ENCODE data around the gene IFT88. TPM values are rescaled to one million over a fixed set of nuclear protein-coding genes. Genes with fewer than 3 reads are reported as not detected.

IFT88 gene
- total RNA-seq, 2 donors from 2014 or later, result 10.8 to 22.0 TPM

- intact Hi-C loops (cut with DNase I), result no loop called here
- no peaks in the 10 kb centered on the region for H3K9me3 ChIP-seq
Measured at GRCh38 chr13:20550799-20551198, 16.2 kb upstream of the IFT88 start.

GRCh38 chr13:20553311-20553710 is 13.6 kb upstream of the IFT88 start:
- no peak for DNase-seq (ENCODE audit: low spot score)
- no peaks in the 10 kb centered on the region for H3K9me3 ChIP-seq
- H3K36me3 ChIP-seq, result no peaks in the 10 kb centered on the region
- WGBS, result 31% methylated on average over 3 of the region's 3 CpGs
- H3K27ac ChIP-seq, result no peak overlapping the region
- H3K4me3 ChIP-seq, result no peak overlapping the region
- TF ChIP-seq POLR2A (IDR thresholded peaks at IDR 0.05) (no peak), CTCF (IDR thresholded peaks at IDR 0.05) (no peak)
- intact Hi-C loops (cut with DNase I), result no loop called here
- H3K4me1 ChIP-seq (replicated peaks), result no peaks in the 10 kb centered on the region
- H3K27me3 ChIP-seq (replicated peaks; ENCODE audit: insufficient read depth), result no peaks in the 10 kb centered on the region

More at GRCh38 chr13:20550799-20551198, 16.2 kb upstream of the IFT88 start:
- no peak overlapping the region for H3K27ac ChIP-seq
- no peaks in the 10 kb centered on the region for H3K36me3 ChIP-seq
- no peaks in the 10 kb centered on the region for H3K4me1 ChIP-seq (replicated peaks)
- no peak for TF ChIP-seq POLR2AphosphoS5 (IDR thresholded peaks at IDR 0.05)
- no peak for TF ChIP-seq CTCF (IDR thresholded peaks at IDR 0.05)
- TF ChIP-seq POLR2A (IDR thresholded peaks at IDR 0.05), result no peak
- WGBS, result 54% methylated on average over 5 of the region's 5 CpGs
- DNase-seq (ENCODE audit: low spot score), result no peak
- H3K4me3 ChIP-seq, result no peak overlapping the region
- no peaks in the 10 kb centered on the region for H3K27me3 ChIP-seq (replicated peaks; ENCODE audit: insufficient read depth)

- Histone ChIP-seq H3K27ac (no peak overlapping the region), H3K9me3 (no peaks in the 10 kb centered on the region), H3K36me3 (no peaks in the 10 kb centered on the region), H3K4me3 (no peak overlapping the region), H3K27me3 (replicated peaks; ENCODE audit: insufficient read depth) (no peaks in the 10 kb centered on the region), H3K4me1 (replicated peaks) (no peaks in the 10 kb centered on the region)
- TF ChIP-seq POLR2AphosphoS5 (IDR thresholded peaks at IDR 0.05), result no peak
- TF ChIP-seq POLR2A (IDR thresholded peaks at IDR 0.05), result no peak
- TF ChIP-seq CTCF (IDR thresholded peaks at IDR 0.05), result no peak
- 87% methylated on average over 3 of the region's 3 CpGs for WGBS
- intact Hi-C loops (cut with DNase I), result no loop called here
- no peak for DNase-seq (ENCODE audit: low spot score)
Measured at GRCh38 chr13:20558982-20559381, 8.0 kb upstream of the IFT88 start.

DNA sequence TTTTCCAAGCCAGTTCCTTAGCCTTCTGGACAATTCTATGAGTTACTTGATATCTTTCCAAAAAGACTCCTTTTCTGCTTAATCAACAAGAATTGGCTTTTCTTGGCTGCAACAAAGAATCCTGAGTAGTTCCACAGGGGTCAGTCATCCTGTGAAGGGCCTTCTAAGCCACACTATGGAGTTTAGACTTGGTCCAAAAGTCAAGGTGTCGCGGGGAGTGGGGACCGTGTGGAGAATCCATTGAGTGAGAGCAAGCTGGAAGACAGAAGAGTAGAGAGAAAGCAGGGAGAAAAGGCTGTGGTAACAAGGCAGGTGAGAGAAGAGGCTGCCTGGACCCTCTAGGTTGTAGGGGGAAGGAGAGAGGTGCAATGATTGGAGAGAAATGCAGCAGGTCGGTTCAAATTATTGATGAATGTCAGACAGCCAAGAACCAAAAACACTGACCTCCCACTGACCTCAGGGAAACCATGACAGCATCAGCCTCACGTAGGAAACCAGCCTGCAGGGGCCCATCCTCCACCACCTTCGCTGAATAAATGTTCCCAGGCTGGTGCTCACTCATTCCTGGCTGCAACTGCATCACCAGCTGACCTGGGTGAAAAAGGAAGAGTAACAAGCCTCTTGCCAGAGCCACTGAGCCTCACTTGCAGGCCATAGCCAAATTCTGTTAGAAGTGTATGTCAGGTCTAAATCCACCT is 7.1 kb upstream of the IFT88 start:
- no peak overlapping the region for H3K4me3 ChIP-seq
- H3K4me1 ChIP-seq (replicated peaks), result no peaks in the 10 kb centered on the region
- 81% methylated on average over 6 of the region's 6 CpGs for WGBS
- no peaks in the 10 kb centered on the region for H3K36me3 ChIP-seq
- H3K27ac ChIP-seq, result no peak overlapping the region
- TF ChIP-seq POLR2A (IDR thresholded peaks at IDR 0.05) (no peak), CTCF (IDR thresholded peaks at IDR 0.05) (no peak), POLR2AphosphoS5 (IDR thresholded peaks at IDR 0.05) (no peak)
- intact Hi-C loops (cut with DNase I), result no loop called here
- DNase-seq (ENCODE audit: low spot score), result no peak
- H3K9me3 ChIP-seq, result no peaks in the 10 kb centered on the region
- H3K27me3 ChIP-seq (replicated peaks; ENCODE audit: insufficient read depth), result no peaks in the 10 kb centered on the region

GRCh38 chr13:20561741-20562140 is 5.2 kb upstream of the IFT88 start:
- TF ChIP-seq POLR2A (IDR thresholded peaks at IDR 0.05) (no peak), CTCF (IDR thresholded peaks at IDR 0.05) (no peak)
- Histone ChIP-seq H3K9me3 (no peaks in the 10 kb centered on the region), H3K4me1 (replicated peaks) (no peaks in the 10 kb centered on the region), H3K27ac (no peak overlapping the region), H3K27me3 (replicated peaks; ENCODE audit: insufficient read depth) (no peaks in the 10 kb centered on the region), H3K4me3 (no peak overlapping the region), H3K36me3 (no peaks in the 10 kb centered on the region)
- 72% methylated on average over 5 of the region's 5 CpGs for WGBS
- intact Hi-C loops (cut with DNase I), result no loop called here
- no peak for DNase-seq (ENCODE audit: low spot score)
